HG03469 (cell line): ENCODE data around the gene ATP2B2.
"Not testable (repeated sequence)": the region's sequence is repeated elsewhere in the genome, so short reads cannot be mapped to it uniquely, and the experiment has no call there.

Experiments used
- ATAC-seq: cut with Tn5 transposase; IDR thresholded peaks from one replicate; pipeline ENCODE4 v1.9.1; 2021; ENCODE audit warnings: mild to moderate bottlenecking, moderate library complexity, moderate number of reproducible peaks; ENCODE audit not compliant: unreplicated experiment

The ATP2B2 gene

DNA sequence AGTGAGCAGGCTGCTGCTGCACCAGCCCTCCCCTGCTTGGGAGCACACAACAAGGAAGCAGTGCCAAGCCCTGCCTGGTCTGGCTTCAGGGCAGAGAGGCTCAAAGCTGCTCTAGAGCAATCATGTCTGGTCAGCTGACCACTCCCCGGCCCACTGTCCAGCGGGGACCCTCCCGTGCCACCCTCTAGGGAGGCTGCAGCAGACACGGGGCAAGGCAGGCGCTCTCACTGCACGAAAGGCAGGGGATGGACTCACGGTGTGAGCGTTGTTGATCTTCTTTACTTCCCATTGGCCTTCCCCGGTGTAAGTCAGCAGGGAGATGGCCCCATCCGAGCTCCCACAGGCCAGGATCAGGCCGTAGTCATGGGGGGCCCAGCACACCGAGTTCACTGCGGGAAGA, 193.7 kb downstream of the ATP2B2 start:
- no peak for ATAC-seq

DNA sequence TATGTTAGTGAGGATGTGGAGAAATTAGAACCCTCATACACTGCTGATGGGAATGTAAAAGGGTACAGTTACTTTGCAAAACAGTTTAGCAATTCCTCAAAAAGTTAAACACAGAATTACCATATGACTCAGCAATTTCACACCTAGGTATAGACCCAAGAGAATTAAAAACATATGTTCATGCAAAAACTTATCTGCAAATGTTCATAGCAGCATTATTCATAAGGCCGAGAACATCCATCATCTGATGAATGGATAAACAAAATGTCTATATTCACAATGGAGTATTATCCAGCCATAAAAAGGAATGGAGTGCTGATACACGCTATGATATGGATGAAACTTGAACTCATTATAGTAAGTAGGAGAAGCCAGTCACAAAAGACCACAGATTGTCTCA, 194.8 kb downstream of the ATP2B2 start:
- ATAC-seq, result no peak

DNA sequence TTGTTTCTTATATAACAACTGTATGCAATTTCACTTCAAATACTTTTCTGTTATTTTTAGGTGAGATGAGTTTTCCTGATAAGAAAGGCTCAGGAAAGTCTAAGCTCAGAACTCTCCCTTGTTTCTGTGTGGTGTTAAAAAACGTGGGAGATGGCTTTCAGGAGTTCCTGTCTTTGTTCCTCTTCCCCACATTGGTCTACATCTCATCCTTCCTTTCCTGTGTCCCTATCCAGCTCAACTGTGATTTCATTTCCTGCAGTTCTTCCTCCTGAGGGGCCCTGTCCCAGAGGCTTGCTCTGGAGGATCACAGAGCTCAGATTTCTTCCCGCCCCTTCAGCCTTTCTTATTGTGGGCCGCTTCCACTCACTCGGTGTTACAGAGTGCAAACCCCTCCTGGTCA, 195.7 kb downstream of the ATP2B2 start:
- no peak for ATAC-seq

DNA sequence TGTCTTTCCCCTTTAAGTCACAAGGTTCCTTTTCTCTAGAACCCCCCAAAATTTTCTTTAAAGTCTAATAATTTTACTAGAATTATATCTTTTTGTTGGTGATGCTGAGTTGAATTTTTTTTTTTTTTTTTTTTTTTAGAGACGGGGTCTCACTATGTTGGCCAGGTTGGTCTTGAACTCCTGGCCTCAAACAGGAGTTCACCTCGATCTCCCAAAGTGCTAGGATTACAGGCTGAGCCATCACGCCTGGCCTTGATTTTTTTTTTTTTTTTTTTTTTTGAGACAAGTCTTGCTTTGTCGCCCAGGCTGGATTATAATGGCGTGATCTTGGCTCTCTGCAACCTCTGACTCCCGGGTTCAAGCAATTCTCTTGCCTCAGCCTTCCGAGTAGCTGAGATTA, 196.7 kb downstream of the ATP2B2 start:
- no peak for ATAC-seq

DNA sequence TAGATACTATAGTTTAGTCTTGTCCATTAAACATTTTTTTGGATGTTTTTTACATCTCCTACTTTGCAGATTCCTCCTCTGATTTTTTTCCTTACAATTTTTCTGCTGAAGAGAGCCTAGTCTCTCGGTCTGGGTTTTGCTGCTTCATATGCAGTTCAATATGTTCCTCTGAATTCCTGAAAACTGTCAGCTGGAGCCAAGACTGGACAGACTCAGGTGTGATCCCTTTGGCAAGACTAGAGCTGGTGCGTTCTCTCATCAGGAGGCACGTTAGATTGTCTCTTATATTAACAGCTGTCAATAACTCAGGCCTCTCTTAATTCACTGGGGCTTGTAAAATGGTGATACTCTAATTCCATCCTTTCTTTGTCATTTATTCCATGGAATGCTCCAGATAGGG, 199.2 kb downstream of the ATP2B2 start:
- no peak for ATAC-seq

GRCh38 chr3:10305331-10305902, 200.0 kb downstream of the ATP2B2 start:
- no peak for ATAC-seq

- no peak for ATAC-seq
Observed at GRCh38 chr3:10304905-10305304, 200.5 kb downstream of the ATP2B2 start.

- no peak for ATAC-seq
Observed at GRCh38 chr3:10303785-10304184, 201.6 kb downstream of the ATP2B2 start.

- no peak for ATAC-seq
Observed at GRCh38 chr3:10303105-10303504, 202.3 kb downstream of the ATP2B2 start.

- ATAC-seq, result no peak
Observed at GRCh38 chr3:10300087-10300486, 205.3 kb downstream of the ATP2B2 start.

DNA sequence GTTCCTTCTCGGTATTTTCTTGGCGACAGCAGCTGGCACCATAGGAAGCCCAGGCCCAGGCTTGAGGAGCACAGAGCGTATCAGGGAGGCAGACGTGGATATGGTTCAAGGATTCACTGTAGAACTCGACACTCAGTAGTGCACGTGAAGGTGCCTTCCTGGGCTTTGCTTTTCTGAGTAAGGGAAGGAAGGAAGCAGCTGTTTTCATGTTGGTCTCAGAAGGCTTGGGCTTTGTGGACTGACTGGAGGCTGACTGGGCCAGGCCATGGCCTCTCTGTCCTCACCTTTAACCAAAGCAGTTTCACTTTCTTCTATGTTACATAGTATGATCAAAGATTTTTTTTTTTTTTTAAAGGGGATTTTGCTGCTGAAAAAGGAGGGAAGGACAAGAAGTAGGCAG, 205.7 kb downstream of the ATP2B2 start:
- no peak for ATAC-seq

GRCh38 chr3:10299175-10299574, 206.2 kb downstream of the ATP2B2 start:
- ATAC-seq, result no peak

DNA sequence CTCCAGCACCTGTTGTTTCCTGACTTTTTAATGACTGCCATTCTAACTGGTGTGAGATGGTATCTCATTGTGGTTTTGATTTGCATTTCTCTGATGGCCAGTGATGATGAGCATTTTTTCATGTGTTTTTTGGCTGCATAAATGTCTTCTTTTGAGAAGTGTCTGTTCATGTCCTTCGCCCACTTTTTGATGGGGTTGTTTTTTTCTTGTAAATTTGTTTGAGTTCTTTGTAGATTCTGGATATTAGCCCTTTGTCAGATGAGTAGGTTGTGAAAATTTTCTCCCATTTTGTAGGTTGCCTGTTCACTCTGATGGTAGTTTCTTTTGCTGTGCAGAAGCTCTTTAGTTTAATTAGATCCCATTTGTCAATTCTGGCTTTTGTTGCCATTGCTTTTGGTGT, 207.3 kb downstream of the ATP2B2 start:
- not testable (repeated sequence) for ATAC-seq

DNA sequence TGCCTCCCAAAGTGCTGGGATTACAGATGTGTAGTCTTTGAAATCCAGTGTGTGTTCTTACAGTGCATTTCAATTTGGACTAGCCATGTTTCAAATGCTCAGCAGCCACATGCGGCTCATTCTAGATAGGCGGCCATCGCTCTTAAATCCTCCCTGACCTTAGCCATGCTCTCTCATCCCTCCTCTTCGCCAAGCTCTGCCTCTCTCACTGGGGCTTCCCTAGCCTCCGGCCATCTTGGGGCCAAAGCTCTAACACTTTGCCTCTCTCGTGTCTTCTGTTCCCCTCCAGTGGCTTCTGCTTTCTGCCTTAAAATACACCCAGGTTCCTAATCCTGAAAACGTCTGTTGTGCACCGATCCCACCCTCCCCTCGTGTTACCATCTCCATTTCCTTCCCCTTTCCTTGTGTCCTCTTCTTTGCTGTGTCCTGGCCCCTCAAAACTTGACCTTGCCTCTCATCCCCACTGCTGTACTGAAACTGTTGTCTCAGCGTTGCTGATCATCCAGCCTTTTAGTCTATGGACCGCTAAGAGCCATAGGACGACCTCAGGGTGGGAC, 211.3 kb downstream of the ATP2B2 start:
- no peak for ATAC-seq

DNA sequence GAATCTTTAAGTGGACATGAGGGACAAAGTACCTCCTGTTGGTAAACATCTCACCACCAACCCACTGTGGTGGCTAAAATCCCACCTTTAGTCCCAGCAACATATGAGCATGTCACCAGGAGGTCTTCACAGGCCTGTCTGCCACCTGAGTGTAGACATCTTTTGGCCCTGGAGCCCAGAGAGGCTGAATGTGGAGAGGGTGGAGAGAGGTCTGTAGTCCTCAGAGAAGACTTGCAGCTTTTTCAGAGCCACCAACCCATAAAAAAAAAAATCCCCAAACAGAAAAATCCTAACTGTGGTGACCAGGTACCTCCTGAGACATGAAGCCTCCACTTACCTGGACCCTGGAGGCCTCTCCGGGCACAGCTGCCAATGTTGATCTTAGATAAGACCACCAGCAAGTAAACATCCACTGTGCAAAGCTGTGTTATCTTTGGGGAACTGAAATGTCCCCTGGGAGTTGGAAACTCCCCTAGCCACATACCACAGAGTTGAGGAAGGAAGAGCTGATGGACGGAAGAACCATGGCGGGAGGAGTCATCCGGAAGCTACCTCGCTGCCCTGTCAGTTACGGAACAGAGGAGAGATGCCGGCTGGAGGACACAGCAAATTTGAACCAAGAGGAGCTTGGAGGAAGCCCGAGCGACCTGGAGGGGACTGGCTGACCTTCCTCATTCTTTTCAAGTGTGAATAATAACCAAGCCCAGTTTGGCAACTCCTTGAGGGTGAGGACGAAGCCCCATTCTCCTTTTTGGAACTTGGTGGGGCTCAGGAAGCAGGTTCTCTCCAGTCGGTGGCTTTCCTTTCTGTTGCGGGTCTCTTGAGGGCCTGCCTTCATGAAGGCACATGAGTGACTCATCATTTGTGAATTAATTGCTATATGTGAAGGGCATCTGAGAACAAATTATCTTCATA, 212.6 kb downstream of the ATP2B2 start, which contains the start of gene GHRL:
TSS of gene GHRL (minus strand) at position 443 of the 915 bp plus-strand sequence. CDS start 2,767 bp downstream, outside the sequence.
- peak; percentile 69 for ATAC-seq

DNA sequence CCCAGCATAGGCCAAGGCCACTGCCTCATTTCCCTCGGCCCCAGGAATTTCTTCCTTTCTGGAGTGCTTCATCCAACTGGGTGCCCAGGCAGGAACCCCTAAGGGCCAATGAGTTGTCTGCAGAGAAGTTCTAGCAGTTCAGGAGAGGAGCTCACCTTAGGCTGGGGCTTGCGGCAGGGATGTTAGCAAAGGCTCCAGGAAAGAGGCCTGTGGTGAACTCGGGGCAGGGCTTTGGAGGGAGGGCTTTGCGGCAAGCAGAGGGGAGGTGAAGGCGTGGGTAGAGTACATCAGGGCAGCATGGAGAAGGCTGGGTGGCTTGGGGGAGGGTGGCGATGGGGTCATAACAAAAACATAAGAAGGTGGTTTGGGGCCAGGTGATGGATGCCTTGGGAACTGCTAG, 213.7 kb downstream of the ATP2B2 start:
- ATAC-seq, result no peak

DNA sequence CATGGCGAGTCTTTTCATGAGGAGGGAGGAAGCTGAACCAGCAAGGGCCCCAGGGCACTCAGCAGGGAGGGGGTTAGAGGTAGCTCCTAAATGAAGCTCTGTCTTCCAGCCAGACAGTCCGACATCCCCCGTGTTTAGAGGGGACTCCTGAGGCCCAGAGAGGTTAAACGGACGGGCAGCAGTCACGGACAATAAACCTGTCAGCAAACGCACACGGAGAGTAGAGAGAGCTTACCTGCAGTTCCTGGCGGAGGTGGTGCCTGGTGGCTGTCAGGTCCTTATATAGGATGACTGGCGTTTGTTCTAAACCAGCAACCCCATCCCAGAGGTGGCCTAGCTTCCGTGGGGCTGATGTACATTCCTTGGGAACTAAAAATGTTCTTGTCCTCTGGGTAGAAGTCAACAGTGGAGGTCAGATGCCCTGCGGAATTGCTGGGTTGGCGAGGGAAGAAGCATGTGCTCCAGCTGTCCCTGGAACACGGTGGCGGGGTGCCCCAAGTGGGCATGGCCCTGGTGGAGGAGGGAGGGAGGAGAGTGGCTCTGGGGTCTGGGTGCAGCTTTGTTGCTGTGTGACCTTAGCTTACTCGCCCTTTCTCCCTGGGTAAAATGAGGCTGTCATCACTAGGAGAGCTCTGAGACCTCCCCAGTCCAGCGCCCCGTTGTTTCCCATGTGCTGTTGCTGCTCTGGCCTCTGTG, 214.8 kb downstream of the ATP2B2 start:
- ATAC-seq, result no peak

- ATAC-seq, result no peak
Observed at GRCh38 chr3:10289787-10290355, 215.5 kb downstream of the ATP2B2 start.

DNA sequence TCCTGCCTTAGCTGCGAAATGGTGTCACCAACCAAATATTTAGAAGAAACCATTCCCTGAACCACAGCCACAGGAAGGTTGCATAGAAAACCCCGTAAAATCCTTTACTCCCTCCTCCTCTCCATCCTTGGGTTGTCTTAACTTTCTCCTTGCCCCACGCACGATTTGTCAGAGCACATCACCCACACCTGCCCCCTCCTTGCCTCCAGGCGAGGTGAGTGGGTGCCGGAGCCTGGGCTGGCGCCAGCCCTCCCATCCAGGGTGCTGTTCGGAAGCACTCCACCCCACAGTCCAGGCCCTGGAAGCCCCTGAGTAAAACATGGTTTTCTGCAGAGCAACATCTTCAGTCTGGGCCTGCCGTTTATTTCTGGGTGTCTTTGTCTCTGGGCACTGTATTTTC, 216.3 kb downstream of the ATP2B2 start:
- no peak for ATAC-seq

DNA sequence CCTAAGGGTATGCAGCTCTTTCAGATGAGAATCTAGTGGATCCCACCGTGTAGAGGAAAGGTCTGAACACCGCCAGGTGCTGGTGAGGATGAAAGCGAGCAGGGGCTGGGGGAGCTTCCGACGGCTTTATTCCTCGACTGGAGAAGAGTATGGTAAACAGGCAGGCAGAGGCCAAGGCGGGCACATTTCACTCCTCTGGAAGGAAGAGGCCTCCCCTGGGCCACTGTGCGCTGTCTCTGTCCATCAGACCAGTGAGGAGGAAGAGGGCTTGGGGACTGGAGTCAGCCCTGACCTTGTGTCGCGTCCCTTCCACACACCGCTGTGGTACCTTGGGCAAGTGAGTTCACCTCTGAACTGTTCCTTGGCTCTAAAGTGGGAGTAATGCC, 216.8 kb downstream of the ATP2B2 start:
- ATAC-seq, result no peak

DNA sequence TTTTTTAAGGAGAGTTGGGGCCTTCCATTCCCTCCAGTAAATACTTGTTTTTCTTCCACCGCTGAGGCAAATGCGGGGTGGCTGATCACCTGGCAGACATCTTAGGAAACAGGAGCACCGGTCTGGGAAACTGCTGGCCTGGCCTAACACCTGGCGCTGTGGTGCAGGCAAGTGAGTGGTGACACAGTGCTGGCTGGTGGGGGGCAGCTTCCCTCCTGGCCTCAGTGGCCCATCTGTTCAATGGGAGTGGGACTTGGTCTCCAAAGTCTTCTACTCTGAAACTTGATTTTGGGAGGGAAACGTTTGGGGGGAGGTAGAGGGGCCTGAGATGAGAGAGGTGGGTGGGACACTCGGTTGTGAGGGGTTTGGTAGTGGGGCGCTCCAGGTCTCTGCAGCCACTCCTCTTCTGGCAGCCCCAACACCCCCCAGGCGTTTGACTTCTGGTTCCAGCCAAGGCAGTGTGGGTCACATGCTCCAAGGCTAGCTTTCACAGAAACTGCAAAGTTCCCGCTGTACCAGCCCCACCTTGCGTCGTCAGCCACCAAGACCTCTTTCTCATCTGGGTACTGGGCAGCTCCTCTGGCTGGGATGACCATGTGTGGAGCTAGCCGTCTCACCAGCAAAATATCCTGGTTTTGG, 217.3 kb downstream of the ATP2B2 start:
- ATAC-seq, result no peak
